Activated effector memory CD4-positive, alpha-beta T cell treated with Interleukin-2 at 50 U/mL for 16 hours (primary cell): ENCODE data around the gene TIGD6.
"Not testable (repeated sequence)": the region's sequence is repeated elsewhere in the genome, so short reads cannot be mapped to it uniquely, and the experiment has no call there.

Experiments used
- DNase-seq: peaks from one replicate; pipeline ENCODE4 v3.0.0-alpha.2; 2020

The TIGD6 gene

GRCh38 chr5:149966946-149967345 lies 33.5 kb downstream of the TIGD6 start:
- DNase-seq = no peak

- DNase-seq = no peak
These were observed 36.7 kb downstream of the TIGD6 start for GRCh38 chr5:149963729-149964128.

DNA sequence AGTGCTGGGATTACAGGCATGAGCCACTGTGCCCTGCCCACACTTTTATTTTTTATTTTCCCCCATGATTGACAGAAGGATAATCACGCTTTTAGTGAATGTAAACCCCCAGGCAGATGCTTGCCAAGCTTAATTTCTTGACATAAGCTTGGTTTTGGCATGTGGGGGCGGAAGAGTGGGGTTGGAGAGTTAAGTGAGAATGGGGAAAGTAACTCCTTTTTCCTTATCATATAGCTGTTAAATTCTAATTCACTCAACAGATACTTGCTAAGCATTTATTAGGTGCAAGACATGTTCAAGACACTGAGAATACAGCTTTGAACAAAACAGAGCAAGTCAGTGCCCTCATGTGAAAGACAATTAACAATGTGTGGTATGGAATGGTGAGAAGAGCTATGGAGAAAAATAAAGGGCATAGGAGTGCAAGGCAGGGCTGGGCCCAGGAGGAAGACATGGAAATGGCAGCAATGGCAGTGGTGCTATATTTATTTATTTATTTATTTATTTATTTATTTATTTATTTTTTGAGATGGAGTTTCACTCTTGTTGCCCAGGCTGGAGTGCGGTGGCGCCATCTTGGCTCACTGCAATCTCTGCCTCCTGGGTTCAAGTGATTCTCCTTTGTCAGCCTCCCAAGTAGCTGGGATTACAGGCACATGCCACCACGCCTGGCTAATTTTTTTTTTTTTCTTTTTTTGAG lies 37.7 kb downstream of the TIGD6 start:
- DNase-seq = no peak

DNA sequence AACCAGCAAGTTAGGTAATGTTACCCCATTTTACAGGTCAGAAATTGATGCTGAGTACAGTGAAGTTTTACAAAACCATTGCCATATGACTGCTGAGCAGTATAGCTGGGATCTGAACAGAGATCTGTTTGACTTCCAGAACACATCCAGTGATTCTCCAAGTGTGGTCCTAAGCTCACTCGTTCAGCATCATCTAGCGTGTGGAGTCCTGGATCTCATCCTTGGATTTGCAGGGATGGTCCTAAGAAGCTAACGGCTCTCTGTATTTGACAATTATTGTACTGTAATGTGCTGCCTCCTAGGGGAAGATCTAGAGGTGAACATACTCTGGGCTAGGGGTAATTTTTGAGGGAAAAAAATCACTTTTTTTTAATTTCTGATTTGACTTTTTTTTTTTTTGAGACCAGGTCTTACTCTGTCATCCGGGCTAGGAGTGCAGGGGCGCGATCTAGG lies 38.5 kb downstream of the TIGD6 start:
- DNase-seq = no peak

DNA sequence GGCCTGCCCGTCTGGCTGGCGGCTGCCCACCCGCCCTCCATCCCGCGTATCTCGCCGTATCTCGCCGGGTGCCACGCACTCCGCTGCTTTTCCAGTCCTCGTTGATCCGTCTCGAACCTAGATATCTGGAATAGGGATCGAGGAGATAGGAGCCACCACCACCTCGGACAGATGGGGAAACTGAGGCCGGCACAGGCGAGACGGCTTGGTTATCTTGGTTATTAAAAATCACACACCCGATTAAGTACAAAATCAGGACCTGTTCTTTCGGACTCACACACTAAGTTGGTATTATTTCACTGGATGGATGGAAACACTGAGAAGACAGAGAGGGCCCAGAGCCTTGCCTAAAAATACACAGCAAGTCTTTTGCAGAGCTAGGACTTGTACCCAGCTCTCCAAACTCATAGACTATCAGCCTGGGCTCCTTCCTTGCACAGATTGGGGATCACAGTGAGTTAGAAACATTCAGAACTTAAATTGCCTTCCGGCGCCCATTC lies 39.2 kb downstream of the TIGD6 start:
- no peak for DNase-seq

GRCh38 chr5:149960272-149961185 lies 39.9 kb downstream of the TIGD6 start, which contains the start of gene SLC26A2:
Gene SLC26A2 (plus strand): TSS chr5:149960758. CDS start chr5:149977653, 16,895 bp downstream.
- peak; percentile 90 for DNase-seq

DNA sequence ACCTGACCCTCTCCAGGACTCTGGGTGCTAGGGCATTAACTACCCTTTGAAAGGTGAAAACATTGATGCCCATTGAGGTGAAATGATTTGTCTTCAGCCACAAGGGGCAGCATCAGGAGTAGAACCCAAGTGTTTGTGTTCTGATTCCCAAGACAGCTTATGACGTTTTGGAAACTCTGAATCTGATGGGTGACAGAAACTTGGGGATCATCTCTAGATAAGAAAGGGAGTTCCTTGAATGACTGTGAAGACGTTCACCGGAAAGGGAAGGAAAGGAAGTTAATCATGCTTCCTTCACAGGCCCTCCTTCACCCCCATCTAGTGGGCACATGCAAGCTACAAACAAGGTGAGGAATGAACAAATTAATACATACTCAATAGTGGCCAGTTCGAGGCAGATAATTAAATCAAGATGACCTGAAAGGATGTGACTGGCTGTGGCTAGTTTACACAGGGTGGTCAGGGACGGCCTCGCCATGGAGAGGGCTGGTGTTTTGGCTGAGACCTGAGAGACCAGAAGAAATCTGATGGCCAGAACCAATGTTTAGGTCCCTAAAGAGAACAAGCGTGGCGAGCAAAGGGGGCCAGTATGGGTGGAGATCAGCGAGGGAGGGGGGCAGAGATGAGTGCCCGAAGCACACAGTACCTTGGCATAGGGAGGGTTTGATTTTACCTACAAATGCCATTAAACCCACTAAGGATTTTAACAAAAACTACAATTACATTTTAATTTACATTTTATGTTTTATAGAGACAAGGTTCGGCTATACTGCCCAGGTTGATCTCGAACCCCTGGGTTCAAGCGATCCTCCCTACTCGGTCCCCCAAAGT lies 40.8 kb downstream of the TIGD6 start:
- no peak for DNase-seq

- DNase-seq = no peak
These were observed 42.6 kb downstream of the TIGD6 start for GRCh38 chr5:149957855-149958254.

DNA sequence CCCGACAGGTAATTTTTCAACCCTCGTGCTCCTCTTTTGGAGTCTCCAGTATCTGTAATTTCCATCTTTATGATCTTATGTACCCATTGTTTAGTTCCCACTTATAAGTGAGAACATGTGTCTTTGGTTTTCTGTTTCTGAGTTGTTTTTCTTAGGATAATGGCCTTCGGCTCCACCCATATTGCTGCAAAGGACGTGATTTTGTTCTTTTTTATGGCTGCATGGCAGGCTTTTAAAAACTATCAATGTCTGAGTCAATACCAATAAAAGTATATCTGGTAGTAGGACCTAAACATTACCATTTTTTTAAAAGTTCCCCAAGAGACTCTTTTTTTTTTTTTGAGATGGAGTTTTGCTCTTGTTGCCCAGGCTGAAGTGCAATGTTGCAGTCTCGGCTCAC lies 43.8 kb downstream of the TIGD6 start:
- DNase-seq = no peak

- DNase-seq = no peak
These were observed 45.7 kb downstream of the TIGD6 start for GRCh38 chr5:149954798-149955197.

DNA sequence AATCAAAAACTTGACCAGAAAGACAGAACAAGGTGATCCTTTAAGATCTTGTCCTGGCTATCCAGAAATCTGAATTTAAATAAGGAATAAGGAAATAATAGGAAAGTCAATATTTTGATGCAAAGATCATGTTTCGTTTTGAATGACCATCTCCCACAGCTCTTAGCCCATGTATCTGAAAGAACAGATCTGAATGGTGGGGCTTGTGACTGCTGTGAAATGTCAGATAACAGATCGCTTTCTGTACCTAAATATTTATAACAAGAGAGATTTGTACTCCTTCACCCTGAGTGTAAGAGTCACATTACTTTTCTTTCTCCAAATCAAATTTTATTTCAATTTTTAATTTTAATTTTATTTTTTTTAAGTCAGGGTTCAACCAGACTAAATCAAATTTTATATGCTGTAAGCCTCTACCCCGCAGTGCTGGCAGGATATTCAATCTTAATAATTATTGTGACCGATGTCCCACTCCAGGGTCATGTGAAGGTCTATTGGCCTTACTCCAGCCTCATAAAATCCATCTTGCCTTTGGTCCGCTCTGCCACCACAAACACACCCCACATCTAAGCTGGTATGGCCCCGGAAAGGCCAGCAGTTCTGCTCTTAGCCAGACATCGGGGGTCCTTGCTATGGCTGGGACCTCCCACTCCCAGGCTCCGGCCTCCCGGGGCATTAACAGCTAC lies 46.9 kb downstream of the TIGD6 start:
- no peak for DNase-seq

DNA sequence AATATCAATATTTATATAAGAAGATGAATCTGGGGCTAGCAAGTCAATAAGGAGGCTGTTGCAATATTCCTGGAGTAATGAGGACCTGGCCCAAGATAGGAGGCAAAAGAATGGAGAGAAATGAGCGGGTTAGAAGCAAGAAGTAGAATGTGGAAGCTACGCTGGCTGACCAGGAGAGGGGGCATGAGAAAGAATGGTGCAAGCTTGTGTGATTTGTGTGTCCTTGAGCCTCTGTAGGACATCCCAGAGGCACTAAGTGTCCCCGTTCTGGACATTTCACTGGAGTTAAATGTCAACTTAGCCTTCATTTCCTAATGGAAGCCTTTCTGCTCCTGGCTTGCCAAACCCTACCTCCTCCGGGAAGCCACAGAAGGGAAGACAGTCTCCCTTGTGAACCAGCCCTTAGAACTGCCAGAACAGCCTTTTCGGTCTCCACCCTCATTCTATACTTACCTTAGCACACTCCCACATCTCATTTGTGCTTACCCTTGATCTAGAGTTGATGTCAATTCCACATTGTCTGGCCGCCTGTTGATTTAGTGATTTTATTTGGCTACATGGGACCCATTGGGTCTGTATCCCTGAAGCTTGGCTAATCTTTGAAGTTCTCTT lies 49.2 kb downstream of the TIGD6 start:
- no peak for DNase-seq

GRCh38 chr5:149948993-149949392 lies 51.5 kb downstream of the TIGD6 start:
- DNase-seq = no peak

GRCh38 chr5:149946118-149946517 lies 54.3 kb downstream of the TIGD6 start:
- no peak for DNase-seq

DNA sequence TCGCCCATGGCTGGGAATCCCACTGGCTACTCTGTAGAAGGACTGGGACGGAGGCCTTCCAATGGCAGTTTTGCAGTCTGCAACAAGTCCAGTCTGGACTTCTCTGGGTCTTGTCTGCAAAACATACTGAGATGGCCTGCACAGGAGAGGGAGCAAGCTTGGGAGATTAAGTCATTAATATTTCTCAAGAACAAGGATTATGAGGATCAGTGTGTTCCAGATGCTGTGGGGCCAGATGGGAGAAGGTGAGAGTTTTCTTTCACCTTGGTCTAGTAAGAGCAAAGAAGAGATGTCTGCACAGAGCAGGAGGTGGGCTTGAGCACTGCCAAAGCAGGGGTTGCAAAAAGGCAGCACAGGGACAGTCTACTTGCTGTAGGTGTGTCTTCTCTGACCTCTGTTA lies 55.8 kb downstream of the TIGD6 start, which contains the start of gene PDE6A:
PDE6A (minus strand) TSS at position 128 of the 400 bp plus-strand sequence; CDS start at position 8, 120 bp downstream.
- DNase-seq = no peak

GRCh38 chr5:149943177-149943949 lies 57.1 kb downstream of the TIGD6 start:
- not testable (repeated sequence) for DNase-seq
